ACHN (cell line): Measurements from ENCODE around the gene EXTL1.

Source experiments
- DNase-seq: peaks from one replicate; pipeline ENCODE4 v3.0.0-alpha.2; 2015
- in situ Hi-C: cut with HindIII; loops from 2 replicates; pipeline ENCODE4 v1.10.0; 2017; ENCODE audit warnings: low sequenced_read_pairs, low pct_ligation_motif_present, low pct_unique_long_range_greater_than_20kb

The EXTL1 gene

DNA sequence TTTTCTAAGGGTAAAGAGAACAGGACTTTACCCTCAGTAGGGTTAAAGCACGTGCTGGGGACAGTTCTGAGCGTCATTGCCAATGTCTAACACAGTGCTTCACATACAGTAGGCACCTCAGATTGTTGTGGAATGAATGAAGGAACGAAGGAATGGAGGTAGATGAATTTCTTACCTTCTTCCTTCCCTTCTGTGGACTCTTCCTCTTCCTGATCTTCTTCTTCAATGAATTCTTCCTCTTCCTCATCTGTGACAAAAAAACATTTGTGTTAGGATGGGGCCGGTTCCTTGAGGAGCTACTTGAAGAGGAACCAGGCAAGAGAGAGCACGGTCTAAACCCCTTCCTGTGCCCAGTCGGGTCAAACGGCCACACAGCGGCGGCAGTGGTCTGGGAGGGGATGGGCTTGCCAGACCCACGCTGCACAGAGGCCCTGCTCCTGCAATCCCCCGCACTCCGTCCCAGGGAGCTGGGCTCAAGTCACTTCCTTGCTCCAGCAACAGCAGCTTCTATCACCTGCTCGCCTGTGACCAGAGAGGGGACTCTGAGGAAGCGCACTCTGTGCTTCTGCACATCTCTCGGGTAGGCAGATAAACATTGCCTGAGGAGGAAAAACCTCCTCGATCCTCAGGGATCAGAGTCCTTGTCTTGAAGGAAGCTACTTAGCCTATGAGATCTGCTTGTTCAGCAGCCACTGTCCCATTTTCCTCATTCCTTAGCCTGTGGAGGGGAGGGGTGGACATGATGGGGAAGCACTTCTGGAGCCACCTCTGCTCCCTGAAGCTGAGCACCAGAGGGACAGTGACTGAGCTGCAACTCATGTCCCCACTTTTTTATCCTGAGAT, 32.4 kb downstream of the EXTL1 start:
- in situ Hi-C loops = no loop called here
- DNase-seq = no peak

DNA sequence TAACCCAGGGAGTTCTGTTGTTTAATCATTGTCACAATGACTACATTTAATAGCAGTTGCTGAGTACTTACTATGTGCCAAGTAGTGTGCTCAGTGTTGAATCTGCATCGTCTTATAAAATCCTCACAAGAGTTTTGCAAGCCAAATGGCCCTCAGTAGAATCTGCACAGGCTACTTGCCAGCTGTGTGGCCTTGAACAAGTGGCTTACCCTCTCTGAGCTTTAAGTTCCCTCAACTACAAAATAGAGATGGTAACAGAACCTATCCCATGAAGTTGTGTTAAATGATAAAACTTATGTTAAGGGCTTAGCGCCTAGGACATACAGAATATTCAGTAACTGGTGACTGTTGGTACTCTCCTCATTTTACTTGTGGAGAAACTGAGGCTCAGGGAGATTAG, 33.5 kb downstream of the EXTL1 start:
- no peak for DNase-seq
- in situ Hi-C loops = no loop called here

DNA sequence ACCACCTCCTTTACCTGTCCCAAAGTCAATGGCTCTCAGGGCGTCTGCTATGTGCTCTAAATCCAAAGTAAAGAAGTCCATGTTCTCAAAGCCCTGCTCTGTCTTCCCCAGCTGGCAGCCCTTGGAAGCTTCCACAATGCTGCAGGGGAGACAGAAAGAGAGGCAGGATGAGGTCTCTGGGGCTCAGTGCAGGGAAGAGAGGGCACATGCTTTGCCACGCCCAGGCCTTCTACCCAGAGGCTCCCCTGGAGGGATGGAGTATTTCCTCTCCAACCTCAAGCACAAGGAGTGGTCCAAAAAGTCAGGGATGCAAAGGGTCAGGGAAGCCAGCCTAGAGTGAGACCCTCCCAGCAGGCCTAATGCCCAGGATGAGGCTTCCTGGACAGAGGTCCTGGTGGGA, 35.6 kb downstream of the EXTL1 start:
- DNase-seq = no peak
- in situ Hi-C loops = no loop called here

DNA sequence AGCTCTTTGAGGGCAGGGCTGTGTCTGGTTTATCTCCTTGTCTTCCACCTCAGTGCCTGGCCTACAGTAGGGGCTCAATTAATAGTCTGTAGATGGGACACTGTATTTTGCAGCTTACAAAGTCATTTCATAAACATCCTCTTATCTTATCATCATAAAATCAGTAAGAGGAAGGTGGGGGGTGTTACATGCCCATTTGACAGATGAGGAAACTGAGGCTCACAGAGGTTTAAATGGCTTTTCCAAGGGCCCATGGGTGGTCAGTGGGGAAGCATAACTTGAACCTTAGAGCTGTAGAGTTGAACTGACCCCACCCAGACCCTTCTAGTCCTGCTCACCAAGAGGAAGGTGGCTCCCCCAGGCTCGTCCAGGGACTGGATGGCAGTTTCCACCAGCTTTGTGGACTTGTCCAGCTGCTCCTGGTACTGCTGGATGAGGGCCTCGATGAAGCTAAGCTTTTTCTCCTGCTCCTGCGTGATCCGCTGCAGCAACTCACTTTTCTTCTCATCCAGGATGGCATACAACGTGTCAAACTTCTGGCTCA, 36.5 kb downstream of the EXTL1 start:
- DNase-seq = no peak
- in situ Hi-C loops = no loop called here

GRCh38 chr1:26059906-26060305, 38.3 kb downstream of the EXTL1 start:
- in situ Hi-C loops = no loop called here
- DNase-seq = no peak

DNA sequence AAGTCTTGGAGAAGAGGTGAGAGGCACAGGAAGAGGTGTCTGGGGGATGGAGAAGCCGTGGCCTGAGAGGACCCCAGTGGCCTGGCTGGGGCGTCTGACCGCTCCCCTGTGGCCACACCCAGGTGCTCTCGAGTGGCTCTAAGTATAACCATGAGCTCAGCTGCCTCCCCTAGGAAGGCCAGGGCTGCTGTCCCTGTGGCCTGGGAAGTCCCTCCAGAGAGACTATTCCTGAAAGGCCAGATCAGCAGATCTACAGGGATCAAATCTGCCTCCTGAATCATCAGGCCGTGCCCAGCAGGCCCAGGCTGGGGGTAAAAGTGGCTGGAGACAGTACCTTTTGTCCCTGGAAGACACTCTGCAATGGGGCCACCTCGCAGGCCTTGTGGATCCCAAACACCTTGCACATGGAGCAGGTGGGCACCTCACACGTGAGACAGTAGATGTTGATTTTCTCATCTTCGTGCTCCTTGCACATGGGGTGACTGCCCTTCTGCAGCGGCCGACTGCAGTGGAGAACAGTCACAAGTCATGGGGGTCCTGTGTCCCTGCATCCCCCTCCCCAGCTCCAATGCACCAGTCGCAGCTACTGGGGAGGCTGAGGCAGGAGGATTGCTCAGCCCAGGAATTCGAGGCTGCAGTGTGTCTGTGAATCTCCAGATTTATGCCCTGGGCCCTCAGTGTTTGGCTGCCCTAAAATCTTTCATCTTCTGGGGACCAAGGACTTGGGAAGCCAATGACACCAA, 39.4 kb downstream of the EXTL1 start:
- in situ Hi-C loops = no loop called here

DNA sequence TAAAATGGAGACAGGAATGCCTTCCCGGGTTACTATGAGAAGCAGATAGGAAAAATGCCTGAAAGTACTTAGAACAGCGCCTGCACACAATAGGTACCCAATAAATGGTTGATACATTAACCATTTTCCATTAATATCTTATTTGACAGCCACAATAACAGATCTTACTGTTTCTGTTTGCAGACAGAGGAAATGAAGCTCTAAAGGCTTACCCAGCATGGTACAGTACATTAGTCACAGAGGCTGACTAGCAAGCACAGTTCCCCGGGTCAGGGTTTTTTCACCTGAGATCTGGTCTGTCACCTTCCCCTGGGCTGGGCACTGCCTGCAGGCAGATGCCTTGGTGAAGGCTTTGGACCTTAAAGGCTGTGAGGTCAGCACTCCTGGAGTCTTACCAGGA, 43.0 kb downstream of the EXTL1 start:
- in situ Hi-C loops = no loop called here
- peak; percentile 21 for DNase-seq

More for the DNA sequence above, 39.4 kb downstream of the EXTL1 start:
- DNase-seq = no peak

GRCh38 chr1:26066160-26066559, 44.6 kb downstream of the EXTL1 start:
- DNase-seq = no peak
- in situ Hi-C loops = no loop called here

DNA sequence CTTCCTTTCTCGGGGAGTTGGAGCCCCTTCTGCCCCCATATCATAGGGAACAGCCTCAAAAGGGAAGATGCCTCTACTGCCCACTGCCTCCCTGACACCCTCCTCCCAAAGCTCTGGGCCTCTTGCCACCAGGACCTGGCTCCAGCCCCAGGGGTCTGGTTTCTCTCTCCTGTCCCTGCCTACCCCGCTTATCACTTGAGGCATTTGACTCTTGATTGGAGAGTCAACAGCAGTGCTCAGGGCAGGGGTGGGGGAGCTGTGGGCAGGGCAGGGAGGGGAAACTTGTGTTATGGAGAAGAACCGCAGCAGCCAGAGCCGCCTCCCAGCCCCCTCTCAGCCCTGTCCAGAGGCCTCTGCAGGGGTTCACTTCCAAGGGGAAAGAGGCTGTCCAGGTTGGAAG, 45.3 kb downstream of the EXTL1 start:
- in situ Hi-C loops = no loop called here
- no peak for DNase-seq

GRCh38 chr1:26067432-26067911, 45.9 kb downstream of the EXTL1 start, which contains the start of gene TRIM63:
Gene TRIM63 (minus strand): TSS chr1:26067630. CDS start chr1:26067494, 136 bp downstream.
- DNase-seq = no peak
- in situ Hi-C loops = no loop called here

DNA sequence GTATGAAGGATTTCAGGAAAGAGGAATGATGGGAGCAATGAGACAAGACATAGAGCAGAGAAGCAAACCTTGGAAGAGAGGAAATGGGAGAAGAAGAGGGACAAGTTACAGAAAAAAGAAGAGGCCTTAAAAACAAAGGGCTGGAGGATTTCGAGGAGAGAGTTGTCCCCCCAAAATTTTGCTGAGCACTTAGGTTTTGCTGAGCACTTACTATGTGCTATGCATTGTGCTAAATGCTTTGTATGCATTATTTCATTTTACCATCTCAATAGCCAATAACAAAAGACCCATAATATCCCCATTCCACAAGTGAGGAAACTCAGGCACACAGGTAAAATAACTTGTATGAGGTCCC, 48.3 kb downstream of the EXTL1 start:
- DNase-seq = no peak
- in situ Hi-C loops = no loop called here

GRCh38 chr1:26070296-26070962, 48.9 kb downstream of the EXTL1 start:
- no peak for DNase-seq
- in situ Hi-C loops = no loop called here

GRCh38 chr1:26070963-26071342, 49.4 kb downstream of the EXTL1 start:
- in situ Hi-C loops = no loop called here

GRCh38 chr1:26072305-26072704, 50.7 kb downstream of the EXTL1 start:
- no peak for DNase-seq

More at GRCh38 chr1:26070963-26071342, 49.4 kb downstream of the EXTL1 start:
- no peak for DNase-seq

DNA sequence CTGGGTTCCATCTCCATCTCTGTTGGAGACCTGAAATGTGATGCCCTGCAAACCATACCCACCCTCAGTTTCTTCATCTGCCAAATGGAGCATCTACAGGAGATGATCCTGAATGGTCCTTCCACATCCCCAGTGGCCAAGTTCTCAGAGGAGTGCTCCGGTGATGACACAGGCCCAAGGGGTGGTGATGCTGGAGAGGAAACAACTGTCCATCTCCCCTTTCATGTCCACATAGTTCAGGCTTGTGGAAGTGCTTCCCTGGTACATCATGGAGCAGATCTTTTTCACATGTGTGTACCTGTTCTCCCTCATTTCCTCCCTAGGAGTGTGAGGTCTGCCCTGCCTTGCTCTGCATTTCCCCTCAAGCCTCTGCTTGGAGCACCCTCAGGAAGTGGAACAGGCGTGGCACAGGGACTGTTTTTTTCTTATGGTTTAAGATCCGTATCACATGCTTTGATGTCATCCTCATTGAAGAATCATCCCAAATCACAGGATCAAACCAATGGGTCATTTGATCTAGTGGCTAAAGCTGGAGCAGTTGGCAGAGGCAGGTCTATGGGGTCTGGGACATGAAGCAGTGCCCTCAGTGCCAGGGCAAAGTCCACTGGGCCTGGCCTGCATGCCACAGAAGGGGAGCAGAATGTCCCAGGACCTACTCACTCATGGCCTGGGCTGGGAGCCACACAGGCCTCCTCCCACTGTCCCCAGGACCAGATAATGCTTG, 54.0 kb downstream of the EXTL1 start:
- DNase-seq = no peak
- in situ Hi-C loops = no loop called here

More at GRCh38 chr1:26072305-26072704, 50.7 kb downstream of the EXTL1 start:
- in situ Hi-C loops = no loop called here

- in situ Hi-C loops = no loop called here
- no peak for DNase-seq
These were observed 55.9 kb downstream of the EXTL1 start for GRCh38 chr1:26077524-26077923.

GRCh38 chr1:26078286-26079177, 57.0 kb downstream of the EXTL1 start:
- no peak for DNase-seq
- in situ Hi-C loops = no loop called here
